HepG2 (cell line): ENCODE measurements around the gene SH3BP5. TPM values are rescaled to one million over a fixed set of nuclear protein-coding genes. Genes with fewer than 3 reads are reported as not detected.

Experiments
- ATAC-seq: fragments of 200-7000 bp; cut with Tn5 transposase; 3 replicates; pipeline ENCODE4 v1.9.1; 2020; ENCODE audit warnings: mild to moderate bottlenecking, moderate library complexity
- BruUV-seq: library from RNA; stranded (reverse); fragments of 400-500 nt; replicated peaks from 2 replicates; lab custom pipeline; 2021; lab: Mats Ljungman, UMichigan
- CTCF ChIA-PET: fragments of 300-600 bp; formaldehyde crosslinking; extraction: SDS; loops from one replicate; lab custom pipeline; 2021; ENCODE audit warnings: low total read pairs, inconsistent platforms, low intra/inter-chr PET ratio; lab: Yijun Ruan, JAX
- POLR2A ChIA-PET: fragments of 350-600 bp; sonication (Branson Sonifier 250); formaldehyde crosslinking; loops from one replicate; lab custom pipeline; 2020; ENCODE audit warnings: antibody characterized with exemption, inconsistent platforms; lab: Yijun Ruan, JAX
- DNase-seq: peaks from one replicate; pipeline ENCODE4 v3.0.0-alpha.2; 2015; ENCODE audit warnings: low spot score
- FAIRE-seq: peaks from 3 replicates; lab custom pipeline; 2011; peaks lifted over from hg19 to GRCh38; lab: Jason Lieb, UNC
- H2AFZ ChIP-seq: one replicate; pipeline ENCODE4 v1.6.1; 2011; ENCODE audit warnings: low read length, inconsistent platforms
- H3K27ac ChIP-seq: fragments of 300-600 bp; 3 replicates; pipeline ENCODE4 v1.8.0; 2011; ENCODE audit warnings: mixed run types, mild to moderate bottlenecking, mixed read lengths, low read length, inconsistent platforms; ENCODE audit not compliant: insufficient read depth; ENCODE audit errors: extremely low read length
- H3K27me3 ChIP-seq, 2 experiments: fragments of 200-600 bp in 1 of 2; 2 replicates in 1 of 2; 3 replicates in 1 of 2; pipeline versions ENCODE4 v1.6.0 to v1.8.0; 2011; ENCODE audit warnings: low read length in 2 of 2, mild to moderate bottlenecking in 2 of 2, moderate library complexity in 2 of 2, inconsistent platforms in 1 of 2; ENCODE audit not compliant: insufficient read depth in 2 of 2, control insufficient read depth in 1 of 2
- H3K36me3 ChIP-seq, 2 experiments: fragments of 200-600 bp in 1 of 2; replicated peaks in 1 of 2; 2 replicates in 1 of 2; 3 replicates in 1 of 2; pipeline versions ENCODE4 v1.5.1 to v1.8.0; 2011; ENCODE audit warnings: low read length in 2 of 2, inconsistent platforms in 1 of 2; ENCODE audit not compliant: insufficient read depth in 2 of 2, control insufficient read depth in 1 of 2
- H3K4me1 ChIP-seq: 2 replicates; pipeline ENCODE4 v1.5.1; 2012; ENCODE audit warnings: low read length, inconsistent platforms; ENCODE audit not compliant: insufficient read depth
- H3K4me2 ChIP-seq: 2 replicates; pipeline ENCODE4 v1.6.0; 2011; ENCODE audit warnings: low read depth, low read length, inconsistent platforms
- H3K4me3 ChIP-seq, 3 experiments: fragments of 200-600 bp in 1 of 3; sonication (generic), shearing (Covaris generic) in 1 of 3; replicated peaks in 1 of 3; 2 replicates each; pipeline ENCODE4 v1.5.1; 2011 to 2016; ENCODE audit warnings: low read length in 3 of 3, inconsistent platforms in 2 of 3, low read depth in 2 of 3, mild to moderate bottlenecking in 2 of 3, control low read depth in 1 of 3, mixed read lengths in 1 of 3; ENCODE audit not compliant: insufficient read depth in 1 of 3
- H3K79me2 ChIP-seq: one replicate; pipeline ENCODE4 v1.6.1; 2011; ENCODE audit warnings: low read length, inconsistent platforms; ENCODE audit not compliant: insufficient read depth
- H3K9ac ChIP-seq: 2 replicates; pipeline ENCODE4 v1.6.0; 2011; ENCODE audit warnings: mild to moderate bottlenecking, low read depth, low read length, inconsistent platforms; ENCODE audit not compliant: insufficient read depth
- H3K9me3 ChIP-seq: 2 replicates; pipeline ENCODE4 v1.5.1; 2012; ENCODE audit warnings: mild to moderate bottlenecking, low read length
- H4K20me1 ChIP-seq: 2 replicates; pipeline ENCODE4 v1.6.0; 2011; ENCODE audit warnings: inconsistent platforms, mild to moderate bottlenecking, low read length, moderate library complexity; ENCODE audit not compliant: insufficient read depth
- CREM ChIP-seq, 2 experiments: sonication (generic) in 1 of 2; formaldehyde crosslinking in 1 of 2; IDR thresholded peaks; 2 replicates each; pipeline versions ENCODE4 v1.4.0 to v1.6.1; 2016 to 2020; ENCODE audit warnings: antibody characterized with exemption in 1 of 2, mild to moderate bottlenecking in 1 of 2, missing genetic modification reagents in 1 of 2
- CTCF ChIP-seq: sonication (generic); formaldehyde crosslinking; IDR thresholded peaks from 2 replicates; pipeline ENCODE4 v1.5.0; 2020; ENCODE audit warnings: mild to moderate bottlenecking, missing genetic modification reagents, moderate library complexity
- MED13 ChIP-seq: sonication (generic); formaldehyde crosslinking; IDR thresholded peaks from 2 replicates; pipeline ENCODE4 v1.5.0; 2020; ENCODE audit warnings: missing genetic modification reagents
- NFKB2 ChIP-seq: sonication (generic); formaldehyde crosslinking; IDR thresholded peaks from 2 replicates; pipeline ENCODE4 v1.4.0; 2020; ENCODE audit warnings: missing genetic modification reagents, borderline replicate concordance
- SNAPC4 ChIP-seq: sonication (generic); formaldehyde crosslinking; IDR thresholded peaks from 2 replicates; pipeline ENCODE4 v1.4.0; 2020; ENCODE audit warnings: mild to moderate bottlenecking, missing genetic modification reagents
- TRAFD1 ChIP-seq: sonication (generic); formaldehyde crosslinking; IDR thresholded peaks from 2 replicates; pipeline ENCODE4 v1.5.1; 2020; ENCODE audit warnings: missing genetic modification reagents, mild to moderate bottlenecking, borderline replicate concordance
- ZC3H13 ChIP-seq: sonication (generic); formaldehyde crosslinking; IDR thresholded peaks from 2 replicates; pipeline ENCODE4 v1.8.1; 2023; ENCODE audit warnings: mild to moderate bottlenecking, missing genetic modification reagents, moderate library complexity
- ZFP36L2 ChIP-seq: sonication (generic); formaldehyde crosslinking; IDR thresholded peaks from 2 replicates; pipeline ENCODE4 v1.4.0; 2020; ENCODE audit warnings: missing genetic modification reagents
- ZNF274 ChIP-seq: sonication (generic); formaldehyde crosslinking; IDR thresholded peaks from 2 replicates; pipeline ENCODE4 v1.5.1; 2020; ENCODE audit warnings: mild to moderate bottlenecking, missing genetic modification reagents
- ZNF460 ChIP-seq: sonication (generic); formaldehyde crosslinking; IDR thresholded peaks from 2 replicates; pipeline ENCODE4 v1.5.1; 2020; ENCODE audit warnings: missing genetic modification reagents, mild to moderate bottlenecking, borderline replicate concordance
- ZNF468 ChIP-seq: sonication (generic); formaldehyde crosslinking; IDR thresholded peaks from 2 replicates; pipeline ENCODE4 v1.8.0; 2022; ENCODE audit warnings: mild to moderate bottlenecking, moderate library complexity, missing genetic modification reagents
- ZNF614 ChIP-seq: IDR thresholded peaks from 2 replicates; pipeline ENCODE4 v1.6.1; 2018; ENCODE audit warnings: missing biosample characterization, missing genetic modification reagents, inconsistent platforms, borderline replicate concordance
- ZNF709 ChIP-seq: sonication (generic); formaldehyde crosslinking; IDR thresholded peaks from 2 replicates; pipeline ENCODE4 v1.5.0; 2020; ENCODE audit warnings: mild to moderate bottlenecking, missing genetic modification reagents
- ZNF772 ChIP-seq: sonication (generic); formaldehyde crosslinking; IDR thresholded peaks from 2 replicates; pipeline ENCODE4 v1.5.0; 2020; ENCODE audit warnings: mild to moderate bottlenecking, missing genetic modification reagents
- WGBS: methylation state at CpG from one replicate; pipeline ENCODE4 v1.1.6; 2017; ENCODE audit warnings: low lambda C conversion rate; 5-methylcytosine and 5-hydroxymethylcytosine counted together
- in situ Hi-C: cut with HindIII; loops from 2 replicates; pipeline ENCODE4 v1.10.0; 2017; ENCODE audit warnings: low pct_unique_long_range_greater_than_20kb; ENCODE audit not compliant: extremely low pct_ligation_motif_present
- intact Hi-C: fragments of 100-400 bp; cut with micrococcal nuclease; formaldehyde crosslinking; loops from one replicate; pipeline ENCODE4 v1.10.0; 2022; ENCODE audit not compliant: unreplicated experiment
- polyA plus RNA-seq, 8 experiments: library from polyadenylated mRNA; depleted of rRNA in 3 of 8; stranded (reverse) in 7 of 8; unstranded in 1 of 8; fragments of >200 nt; fragmentation: Illumina TruSeq in 4 of 8; extraction: Trizol in 4 of 8; gene quantifications; 2 replicates each; pipeline versions ENCODE4 v1.2.1 to v1.2.3, GENCODE V29; 2011 to 2016; ENCODE audit warnings: low read depth in 4 of 8, missing spikeins in 1 of 8, mixed read lengths in 1 of 8; ENCODE audit not compliant: insufficient read depth in 1 of 8
- total RNA-seq, 5 experiments: library from RNA; depleted of rRNA; stranded (reverse); fragments of >200 nt; fragmentation: Illumina TruSeq; extraction: Trizol; gene quantifications; 2 replicates each; pipeline ENCODE4 v1.2.3, GENCODE V29; 2016; ENCODE audit warnings: low read depth in 1 of 5

The SH3BP5 gene
- total and polyA plus RNA-seq, 2 of the 13 experiments (the other 11 are each of a cell fraction or from before 2014, with no cell fraction given): 0.09 to 0.16 TPM

- WGBS: 58% methylated on average over 3 of the region's 3 CpGs
- H3K36me3 ChIP-seq: no peaks in the 10 kb centered on the region
- ATAC-seq (no peak), DNase-seq (no peak), FAIRE-seq (no peak)
- no peaks in the 10 kb centered on the region; a peak in 1 of 5 replicates for H3K27me3 ChIP-seq
- no peak overlapping the region for H3K9ac ChIP-seq
- intact Hi-C loops (no loop called here), in situ Hi-C loops (no loop called here)
- no peaks in the 10 kb centered on the region for H3K4me1 ChIP-seq
- H4K20me1 ChIP-seq: no peaks in the 10 kb centered on the region
- TF ChIP-seq SNAPC4 (CRISPR knock-in tag) (no peak), ZNF709 (CRISPR knock-in tag) (no peak), NFKB2 (CRISPR knock-in tag) (no peak), ZNF614 (CRISPR knock-in tag) (no peak), ZNF460 (CRISPR knock-in tag) (no peak), ZFP36L2 (no peak), CTCF (CRISPR knock-in tag) (no peak), ZNF772 (CRISPR knock-in tag) (no peak), ZNF468 (CRISPR knock-in tag) (no peak), TRAFD1 (CRISPR knock-in tag) (no peak), CREM (IDR thresholded peaks at IDR 0.05) (no peak), CREM (CRISPR knock-in tag; IDR thresholded peaks at IDR 0.05) (no peak), ZC3H13 (CRISPR knock-in tag) (no peak), ZNF274 (CRISPR knock-in tag) (no peak), MED13 (no peak)
- CTCF ChIA-PET: no interaction called here
- BruUV-seq: no TSS peak
- H3K79me2 ChIP-seq: no peaks in the 10 kb centered on the region
- no peaks in the 10 kb centered on the region for H3K9me3 ChIP-seq
- H3K4me3 ChIP-seq: no peak overlapping the region
- POLR2A ChIA-PET: no interaction called here
- no peak overlapping the region for H2AFZ ChIP-seq
- H3K4me2 ChIP-seq: no peak overlapping the region
- no peak overlapping the region for H3K27ac ChIP-seq
Measured at GRCh38 chr3:15299036-15299435, 33.4 kb downstream of the SH3BP5 start.
